RPMI8226 (cell line): Measurements from ENCODE around the gene GNAT1.
A peak's percentile ranks its signal among the peaks of the same experiment; 100 is the strongest.
"Not testable (repeated sequence)": the region's sequence is repeated elsewhere in the genome, so short reads cannot be mapped to it uniquely, and the experiment has no call there.

ENCODE experiments used
- DNase-seq: peaks from one replicate; pipeline ENCODE4 v3.0.0-alpha.2; 2015

GNAT1 gene

DNA sequence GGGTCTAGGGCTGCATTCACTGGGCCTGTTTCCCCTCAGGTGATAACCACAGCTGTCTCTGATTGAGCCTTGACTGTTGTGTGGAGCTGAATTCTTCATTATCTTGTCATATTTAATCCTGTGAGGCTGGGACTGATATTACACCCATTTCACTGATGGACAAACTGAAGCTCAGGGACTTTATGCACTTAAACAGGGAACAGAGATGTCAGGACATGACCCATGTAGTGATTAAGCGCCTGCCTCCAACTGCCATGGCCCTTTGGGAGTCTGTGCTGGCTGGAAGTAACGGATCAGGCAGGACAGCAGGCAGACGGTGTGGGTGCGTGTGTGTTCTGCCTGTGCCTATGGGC, 52.1 kb downstream of the GNAT1 start:
- no peak for DNase-seq

DNA sequence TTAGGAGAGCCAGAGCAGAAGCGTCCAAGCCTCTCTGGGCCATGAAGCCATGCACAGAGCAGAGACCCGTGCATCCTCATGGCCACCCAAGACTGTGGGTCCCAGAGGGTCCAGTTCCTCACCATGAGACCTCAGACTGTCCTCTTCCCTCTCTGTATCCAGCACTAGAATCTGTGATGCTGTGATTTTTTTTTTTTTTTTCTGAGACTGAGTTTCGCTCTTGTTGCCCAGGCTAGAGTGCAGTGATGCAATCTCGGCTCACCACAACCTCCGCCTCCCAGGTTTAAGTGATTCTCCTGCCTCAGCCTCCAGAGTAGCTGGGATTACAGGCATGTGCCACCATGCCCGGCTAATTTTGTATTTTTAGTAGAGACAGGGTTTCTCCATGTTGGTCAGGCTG, 53.4 kb downstream of the GNAT1 start:
- DNase-seq, result not testable (repeated sequence)

DNA sequence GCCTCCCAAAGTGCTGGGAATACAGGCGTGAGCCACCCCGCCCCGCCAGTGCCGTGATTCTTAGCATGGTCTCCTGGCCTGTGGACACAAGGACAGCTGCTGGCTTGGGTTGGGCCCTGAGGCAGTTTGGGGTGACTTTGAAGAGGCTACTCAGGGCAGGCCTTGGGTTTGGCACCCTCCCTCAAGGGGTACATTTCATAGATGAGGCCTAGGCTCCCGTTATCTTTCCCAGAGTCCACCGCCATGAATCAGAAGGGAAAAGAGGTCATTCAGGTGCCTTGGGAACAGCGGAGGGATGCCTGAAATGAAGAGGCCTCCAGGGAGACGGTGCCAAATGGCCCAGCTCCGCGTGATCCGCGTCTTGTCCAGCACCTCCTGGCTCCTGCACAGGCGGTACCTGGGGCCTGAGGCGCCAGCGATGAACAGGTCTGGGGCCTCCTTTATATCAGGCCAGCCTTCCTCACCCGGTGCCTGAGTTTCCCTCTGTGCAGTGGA, 53.9 kb downstream of the GNAT1 start:
- no peak for DNase-seq

DNA sequence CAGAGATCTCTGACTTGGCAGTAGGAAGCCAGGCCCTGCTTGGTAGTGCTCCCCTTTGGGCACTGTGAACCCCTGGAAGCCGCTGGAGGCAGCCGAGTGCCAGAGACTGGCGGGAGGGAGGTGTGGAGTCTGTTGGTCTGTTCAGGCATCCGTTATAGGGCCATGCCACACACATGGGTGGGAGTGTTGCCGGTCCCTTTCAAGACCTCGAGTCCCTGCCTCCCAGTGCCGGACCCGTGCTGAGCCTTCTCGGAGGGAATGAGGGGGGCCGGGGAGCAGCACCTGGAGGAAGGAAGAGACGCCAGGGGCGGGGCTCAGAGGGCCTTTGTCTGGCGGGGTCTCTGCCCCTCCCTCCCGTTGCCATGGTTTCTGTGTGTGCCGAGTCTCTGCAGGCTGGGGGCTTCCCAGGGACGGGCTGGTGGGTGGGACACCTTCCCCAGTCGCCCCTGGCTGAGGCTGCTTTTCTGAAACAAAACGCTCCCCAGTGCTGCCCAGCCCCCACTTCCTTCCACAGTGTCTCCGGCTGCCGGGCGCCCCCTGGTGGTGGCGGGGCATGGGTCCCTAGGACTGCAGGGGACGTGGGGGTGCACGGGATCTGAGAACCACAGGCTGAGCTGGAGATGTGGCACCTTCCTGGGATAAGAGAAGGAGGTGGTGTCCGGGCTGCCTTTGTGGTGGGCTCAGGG, 54.6 kb downstream of the GNAT1 start:
- DNase-seq, result peak; percentile 93

DNA sequence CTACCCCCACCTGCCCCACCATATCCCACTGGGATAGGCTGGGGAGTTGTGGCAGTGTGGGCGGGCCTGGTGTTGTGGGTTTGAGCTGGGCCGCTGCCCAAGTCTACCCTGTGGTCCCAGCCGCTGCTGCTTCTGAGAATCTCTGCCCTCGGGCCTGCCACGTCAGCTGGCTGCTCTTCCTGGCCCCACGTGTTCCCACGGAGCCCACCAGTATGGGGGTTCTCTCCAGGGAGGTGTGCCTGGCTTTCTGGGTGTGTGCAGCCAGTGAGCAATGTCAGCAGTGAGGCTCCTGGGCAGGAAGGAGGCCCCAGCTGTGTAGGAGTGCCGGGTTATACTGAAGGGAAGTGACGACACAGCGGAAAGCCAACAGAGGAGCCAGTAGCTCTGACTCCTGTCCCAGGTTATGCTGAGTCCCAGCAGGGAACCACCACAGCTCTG, 55.1 kb downstream of the GNAT1 start:
- DNase-seq, result peak; percentile 87
